Pulmonary artery endothelial cell (primary cell): ENCODE measurements around the gene HSD11B1L. TPM values are rescaled to one million over a fixed set of nuclear protein-coding genes. Genes with fewer than 3 reads are reported as not detected.

ENCODE experiments used
- DNase-seq: peaks from one replicate; pipeline ENCODE4 v3.0.0-alpha.2; 2011; ENCODE audit warnings: low read depth, low spot score
- total RNA-seq: library from RNA; depleted of rRNA; stranded (reverse); fragments of >200 nt; gene quantifications from 2 replicates; pipeline ENCODE4 v1.2.3, GENCODE V29; 2014

Gene HSD11B1L, protein sequence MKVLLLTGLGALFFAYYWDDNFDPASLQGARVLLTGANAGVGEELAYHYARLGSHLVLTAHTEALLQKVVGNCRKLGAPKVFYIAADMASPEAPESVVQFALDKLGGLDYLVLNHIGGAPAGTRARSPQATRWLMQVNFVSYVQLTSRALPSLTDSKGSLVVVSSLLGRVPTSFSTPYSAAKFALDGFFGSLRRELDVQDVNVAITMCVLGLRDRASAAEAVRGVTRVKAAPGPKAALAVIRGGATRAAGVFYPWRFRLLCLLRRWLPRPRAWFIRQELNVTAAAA
- 5.4 and 6.5 TPM in 2 replicates for total RNA-seq

DNA sequence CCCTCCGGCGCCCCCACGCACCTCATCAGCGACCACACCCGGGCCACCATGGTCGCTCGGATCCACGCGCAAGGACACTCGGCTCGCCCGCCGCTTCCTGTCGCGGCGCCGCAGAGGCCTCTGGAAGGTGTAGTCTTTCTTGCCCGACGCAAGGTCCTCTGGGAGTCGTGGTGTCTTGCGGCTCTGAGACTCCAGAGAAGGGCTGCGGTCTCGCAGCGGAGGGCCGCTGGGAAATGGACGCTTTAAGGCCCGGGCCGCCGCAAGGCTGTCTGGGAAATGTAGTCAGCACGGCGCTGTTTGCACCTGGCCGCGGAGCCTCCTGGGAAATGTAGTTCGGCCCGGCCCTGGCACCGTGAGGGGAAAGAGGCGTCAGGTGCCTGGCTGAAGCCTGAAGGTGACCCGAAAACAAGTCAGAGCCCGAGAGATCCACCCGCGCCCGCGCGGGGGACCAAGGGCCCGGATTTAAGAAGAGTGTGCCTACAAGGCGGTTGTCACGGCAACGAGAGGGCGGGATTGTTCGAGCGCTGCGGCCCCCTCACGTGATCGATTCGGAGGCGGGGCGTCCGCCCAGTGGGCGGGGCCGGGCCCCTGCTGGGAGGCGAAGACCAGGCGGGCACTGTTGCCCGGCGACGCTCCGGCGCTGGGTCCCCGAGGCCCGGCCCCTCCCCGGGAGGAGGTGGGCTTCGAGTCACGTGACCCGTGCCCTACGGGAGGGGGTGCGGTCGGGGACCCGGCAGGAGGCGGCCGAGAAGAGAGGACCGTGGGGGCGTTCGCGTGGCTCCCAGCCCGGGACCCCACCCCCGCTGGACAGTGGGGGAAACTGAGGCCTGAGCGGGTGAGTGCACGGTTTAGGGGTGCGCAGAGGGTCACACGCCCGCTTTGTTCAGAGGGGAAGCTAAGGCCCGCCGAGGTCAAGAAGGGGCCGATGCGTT is at the start of gene HSD11B1L, which contains the start of gene MICOS13:
TSS of gene HSD11B1L (plus strand) at position 591 of the 932 bp plus-strand sequence. CDS start 3,806 bp downstream, outside the sequence.
TSS of gene MICOS13 (minus strand) at position 80 of the 932 bp plus-strand sequence. CDS start at position 50, 30 bp downstream.
- DNase-seq: peak; percentile 95

DNA sequence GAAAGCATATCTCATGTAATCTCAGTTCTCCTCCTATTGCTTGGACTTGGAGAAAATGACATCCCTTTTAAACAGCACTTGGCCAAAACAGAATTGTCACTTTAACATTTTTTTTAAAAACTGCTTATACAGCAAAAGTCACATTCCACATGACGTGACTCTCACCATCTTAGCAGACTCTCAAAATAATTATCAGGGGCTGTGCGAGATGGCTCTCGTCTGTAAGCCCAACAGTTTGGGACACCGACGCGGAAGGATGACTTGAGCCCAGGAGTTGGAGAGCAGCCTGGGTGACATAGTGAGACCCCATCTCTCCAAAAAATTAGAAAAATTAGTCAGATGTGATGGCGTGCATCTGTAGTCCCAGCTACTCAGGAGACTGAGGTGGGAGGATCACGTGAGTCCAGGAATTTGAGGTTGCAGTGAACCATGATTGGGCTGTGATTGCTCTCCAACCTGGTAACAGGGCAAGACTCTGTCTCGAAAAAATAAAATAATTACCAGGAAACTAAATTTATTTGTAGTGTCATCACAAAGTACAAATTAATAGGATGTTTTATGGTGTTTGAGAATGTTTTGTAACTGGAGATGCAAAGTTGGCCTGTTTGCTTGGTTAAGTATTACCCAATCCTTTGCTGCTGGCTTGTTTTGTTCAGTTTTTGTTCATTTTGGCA is 49.1 kb upstream of the HSD11B1L start:
- no peak for DNase-seq

DNA sequence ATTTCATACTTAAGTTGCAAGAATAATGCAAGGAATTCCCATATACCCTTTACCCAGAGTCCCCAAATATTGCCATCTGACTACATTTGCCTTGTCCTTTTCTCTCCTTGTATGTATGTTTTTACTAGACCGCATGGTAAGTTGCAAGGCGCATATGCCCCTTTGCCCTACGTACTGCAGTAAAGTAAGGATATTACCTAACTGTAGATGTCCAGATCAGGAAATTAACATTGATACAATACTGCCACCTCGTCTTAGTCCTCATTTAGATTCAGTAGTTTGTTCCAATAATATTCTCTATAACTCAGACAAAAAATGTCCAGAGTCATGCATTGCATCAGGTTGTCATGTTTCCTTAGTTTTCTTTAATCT is 48.6 kb upstream of the HSD11B1L start:
- DNase-seq: no peak

DNA sequence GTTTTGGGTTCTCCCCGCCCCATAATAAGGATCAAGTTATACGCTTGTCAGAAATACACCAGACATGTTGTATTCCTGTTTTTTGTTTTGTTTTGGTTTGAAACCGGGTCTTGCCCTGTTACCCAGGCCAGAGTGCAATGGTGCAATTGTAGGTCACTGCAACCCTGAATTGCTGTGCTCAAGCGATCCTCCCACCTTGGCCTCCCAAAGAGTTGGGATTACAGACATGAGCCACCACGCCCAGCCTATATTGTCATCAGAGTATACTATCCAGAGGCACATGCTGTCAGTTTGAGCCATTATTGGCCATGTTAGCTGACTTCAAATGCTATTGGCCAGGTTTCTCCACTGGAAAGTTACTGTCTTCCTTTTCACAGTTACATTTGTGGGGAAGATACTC is 48.2 kb upstream of the HSD11B1L start:
- DNase-seq: no peak

DNA sequence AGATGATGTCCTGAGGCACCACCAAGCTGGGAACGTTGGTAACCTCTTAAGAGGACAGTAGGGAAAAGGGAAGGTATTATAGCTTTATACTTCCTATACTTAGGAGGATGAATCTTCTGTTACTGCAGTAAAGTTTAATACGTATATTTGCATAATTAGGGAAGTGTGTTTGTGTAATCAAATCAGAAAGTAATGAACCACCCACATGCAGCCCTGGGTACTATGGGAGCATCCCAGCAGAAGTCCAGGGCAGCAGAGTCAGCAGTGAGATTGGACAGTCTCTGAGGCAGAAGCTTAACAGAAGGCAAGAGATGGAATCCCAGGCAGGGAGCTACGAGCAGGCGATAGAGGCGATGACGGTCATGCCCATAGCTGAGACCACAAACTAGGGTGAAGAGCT is 45.4 kb upstream of the HSD11B1L start:
- no peak for DNase-seq

DNA sequence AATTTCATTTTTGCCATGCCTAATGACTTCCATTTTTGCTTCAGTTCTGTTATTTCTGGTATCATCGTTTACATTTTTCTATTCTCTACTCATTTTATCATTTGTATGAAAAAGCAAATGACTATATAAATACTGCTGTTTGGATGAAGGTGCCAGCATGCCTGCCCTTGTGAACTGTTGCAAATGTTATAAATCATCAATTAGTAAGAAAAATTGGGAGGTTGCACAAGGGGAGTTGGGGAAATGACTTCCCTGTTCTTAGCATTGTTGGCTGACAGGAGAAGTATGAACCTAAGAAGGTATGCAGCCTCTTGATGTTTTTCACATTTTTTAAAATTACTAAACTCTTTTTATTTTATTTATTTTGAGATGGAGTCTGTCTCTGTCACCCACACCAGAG is 42.9 kb upstream of the HSD11B1L start:
- no peak for DNase-seq

DNA sequence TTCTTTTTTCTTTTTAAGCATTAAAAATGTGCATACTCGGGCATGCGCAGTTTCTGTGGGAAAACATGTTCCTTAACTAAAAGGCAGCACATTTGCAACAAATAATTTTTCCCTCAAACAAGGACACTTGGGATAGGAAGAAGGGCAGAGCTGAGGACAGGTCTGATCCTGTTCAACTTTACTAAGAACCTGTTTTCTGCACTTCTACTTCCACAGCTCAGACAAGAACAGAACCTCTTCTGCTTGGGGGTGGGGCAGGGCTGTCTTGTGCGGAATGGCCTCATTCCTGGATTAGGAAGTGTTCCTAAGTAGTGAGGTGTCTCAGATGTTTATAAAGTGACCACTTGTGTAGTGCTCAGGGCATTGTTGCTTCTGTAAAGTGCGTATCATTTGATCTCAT is 39.7 kb upstream of the HSD11B1L start:
- no peak for DNase-seq

DNA sequence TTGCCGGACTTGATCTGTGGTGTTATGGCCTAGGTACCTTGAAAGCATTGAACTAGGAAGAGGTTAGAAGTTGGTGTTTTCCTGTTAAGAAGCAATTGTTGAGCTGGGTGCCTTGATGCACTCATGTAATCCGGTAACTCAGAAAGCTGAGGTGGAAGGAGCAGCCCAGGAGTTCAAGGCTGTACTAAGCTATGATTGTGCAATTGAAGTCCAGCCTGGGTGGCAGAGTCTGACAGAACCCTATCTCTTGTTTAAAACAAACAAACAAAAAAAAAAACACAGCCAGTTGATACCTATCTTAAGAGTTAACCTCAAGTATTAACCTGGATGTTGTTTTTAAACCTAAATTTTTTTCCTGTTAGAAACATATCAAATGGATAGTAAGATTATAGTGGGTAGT is 38.6 kb upstream of the HSD11B1L start:
- DNase-seq: no peak

DNA sequence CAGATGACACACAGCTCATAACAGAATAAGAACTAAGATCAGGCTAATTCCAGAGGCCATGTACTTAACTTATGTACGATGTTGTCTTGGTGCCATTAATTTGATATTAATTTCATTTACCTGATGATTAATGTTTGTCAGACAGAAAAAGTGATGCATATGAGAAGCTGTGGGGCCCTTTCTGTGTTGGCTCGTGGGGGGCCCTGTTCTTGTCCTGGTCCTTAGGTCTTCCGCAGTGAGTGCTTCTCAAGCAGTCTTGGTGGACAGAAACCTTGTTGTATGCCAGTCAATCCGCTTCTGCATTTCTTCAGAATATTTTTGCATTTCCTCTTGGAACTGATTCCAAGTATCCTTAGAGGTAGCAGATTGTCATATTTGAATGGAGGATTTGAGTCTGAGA is 37.8 kb upstream of the HSD11B1L start:
- DNase-seq: no peak

DNA sequence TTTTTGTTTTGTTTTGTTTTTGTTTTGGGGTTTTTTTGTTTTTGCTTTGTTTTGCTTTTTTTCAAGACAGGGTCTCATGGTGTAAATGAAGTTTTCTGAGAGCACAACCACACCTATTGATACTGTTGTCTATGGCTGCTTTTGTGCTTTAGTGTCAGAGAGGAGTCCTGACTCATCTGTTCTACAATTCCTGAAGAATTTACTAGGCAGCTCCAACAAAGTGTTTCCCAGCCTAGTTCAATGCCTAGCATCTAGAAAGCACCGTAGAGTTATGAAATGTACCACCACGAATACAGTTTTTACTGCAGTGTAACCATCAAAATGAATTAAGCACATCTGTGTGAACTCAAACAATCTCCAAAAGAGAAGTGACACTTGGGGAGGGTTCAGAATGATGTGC is 36.8 kb upstream of the HSD11B1L start:
- DNase-seq: no peak

DNA sequence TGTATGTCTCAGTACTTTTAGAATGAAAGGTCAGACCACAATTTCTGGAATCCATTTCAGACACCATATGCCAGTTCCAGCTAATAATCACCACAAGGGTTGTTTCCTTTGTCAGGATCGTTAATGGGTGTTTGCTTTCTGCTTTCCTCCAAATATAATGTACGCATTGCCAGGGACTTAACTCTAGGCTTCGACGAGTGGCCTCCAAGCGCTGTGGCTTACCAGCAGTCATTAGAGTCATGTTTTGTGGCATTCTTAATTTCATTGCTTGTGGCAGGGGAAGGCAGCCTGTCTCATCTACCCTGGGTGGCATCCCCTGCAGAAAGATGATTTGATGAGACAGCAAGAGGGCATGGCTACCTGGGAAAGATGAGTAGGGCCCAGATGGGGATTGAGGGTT is 35.4 kb upstream of the HSD11B1L start:
- DNase-seq: no peak

DNA sequence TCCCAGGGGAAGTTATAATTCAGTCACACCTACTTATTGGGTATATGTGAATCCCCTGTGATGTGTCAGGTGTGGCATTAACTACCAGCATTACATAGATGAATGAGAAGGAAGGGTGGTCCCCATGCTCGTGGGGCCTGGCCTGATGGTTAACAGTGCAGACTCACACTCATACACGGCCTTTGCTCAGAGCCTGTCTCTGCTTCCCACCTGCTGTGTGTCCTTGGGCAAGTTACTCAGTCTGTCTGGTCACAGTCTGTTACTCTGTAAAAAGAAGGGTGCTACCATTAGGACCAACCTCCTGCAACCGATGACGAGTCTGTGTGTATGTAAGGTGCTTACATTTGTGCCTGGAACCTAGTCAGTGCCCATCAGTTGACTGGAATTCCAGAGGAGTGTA is 34.1 kb upstream of the HSD11B1L start:
- no peak for DNase-seq

DNA sequence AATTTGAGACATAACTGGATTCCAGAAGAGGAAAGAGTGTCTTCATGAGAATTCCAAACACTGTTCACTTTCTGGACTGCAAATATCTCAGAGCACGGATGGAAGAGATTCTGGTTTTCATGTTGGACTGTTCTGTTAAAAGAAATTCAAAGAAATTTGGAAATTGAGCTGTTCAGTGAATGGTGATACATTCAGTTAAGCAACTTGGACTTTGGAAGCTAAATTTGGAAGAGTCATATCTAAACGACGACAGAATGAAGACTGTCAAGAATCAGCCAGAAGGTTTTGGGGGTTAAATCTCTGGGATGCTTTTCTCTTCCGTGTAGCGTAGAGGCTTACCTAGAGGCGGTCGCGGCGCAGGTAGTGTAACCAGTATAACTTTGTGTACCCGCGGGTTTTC is 32.4 kb upstream of the HSD11B1L start:
- DNase-seq: no peak

DNA sequence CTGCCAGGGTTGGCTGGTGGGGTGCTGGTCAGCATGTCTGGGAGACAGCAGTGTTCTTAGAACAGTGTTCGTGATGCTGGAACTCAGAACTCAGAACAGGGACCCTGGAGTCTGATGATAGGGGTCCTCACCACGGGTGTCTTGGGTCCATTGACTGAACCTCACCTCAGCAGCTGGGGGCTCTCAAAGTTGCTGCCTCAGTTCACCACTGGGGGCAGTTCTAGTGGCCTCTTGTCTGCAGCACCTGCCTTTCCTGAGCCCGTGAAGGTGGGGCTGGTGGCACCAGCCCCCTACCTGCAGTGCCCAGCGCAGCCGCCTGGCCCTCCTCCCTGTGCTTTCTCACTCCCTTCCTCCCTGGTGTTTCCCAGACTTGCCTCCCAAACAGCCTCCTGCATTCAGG is 29.5 kb upstream of the HSD11B1L start:
- DNase-seq: no peak

DNA sequence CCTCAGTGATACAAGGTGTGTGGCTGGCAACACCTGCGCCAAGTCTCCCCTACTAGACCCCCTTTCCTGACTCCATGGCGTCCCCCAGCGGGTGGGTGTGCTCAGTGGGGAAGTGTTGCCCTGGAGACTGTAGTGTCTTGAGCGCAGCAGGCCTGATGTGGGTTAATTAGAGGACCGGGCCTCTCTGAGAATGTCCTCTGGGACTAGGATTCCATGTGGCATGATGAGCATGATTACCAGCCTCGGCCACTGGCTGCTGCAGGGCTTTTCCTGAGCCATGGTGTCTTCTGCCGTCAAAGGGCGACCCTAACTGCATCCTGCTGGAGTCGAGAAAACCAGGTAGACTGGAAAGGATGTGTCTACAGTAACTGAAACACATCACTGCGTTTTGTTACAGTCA is 28.6 kb upstream of the HSD11B1L start:
- DNase-seq: no peak

DNA sequence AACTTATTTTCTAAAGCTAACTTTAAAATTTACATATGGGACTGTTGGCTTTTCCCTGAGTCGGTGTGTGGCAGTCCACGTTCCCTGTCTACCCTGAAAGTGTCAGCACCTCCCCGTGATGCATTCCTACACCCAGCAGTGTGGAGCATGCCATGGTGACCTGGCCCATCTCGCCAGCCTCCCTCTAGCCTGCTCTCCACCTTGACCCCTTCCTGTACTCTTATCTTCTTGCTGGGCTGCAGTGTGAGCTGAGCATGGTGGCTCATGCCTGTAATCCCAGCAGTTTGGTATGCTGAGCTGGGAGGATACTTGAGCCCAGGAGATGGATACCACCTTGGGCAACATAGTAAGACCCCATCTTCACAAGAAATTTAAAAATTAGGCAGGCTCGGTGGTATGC is 25.9 kb upstream of the HSD11B1L start:
- DNase-seq: no peak

DNA sequence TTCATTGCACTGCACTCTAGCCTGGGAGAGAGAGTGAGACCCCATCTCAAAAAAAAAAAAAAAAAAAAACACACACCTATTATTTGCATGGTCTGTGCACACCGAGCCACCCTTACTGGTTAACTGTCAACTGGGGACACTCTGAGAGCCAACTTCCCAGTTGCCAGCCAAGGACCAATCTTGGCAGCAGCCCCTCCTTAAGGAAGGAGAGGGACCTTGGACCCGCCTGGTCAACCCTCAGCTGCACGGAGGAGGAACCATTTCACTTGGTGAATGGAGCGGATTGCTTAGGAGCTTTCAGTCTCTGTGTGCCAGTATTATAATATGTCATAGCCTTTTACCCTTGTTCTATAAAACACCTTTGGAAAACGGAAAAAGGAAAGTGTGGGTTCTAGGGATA is 25.4 kb upstream of the HSD11B1L start:
- DNase-seq: no peak

DNA sequence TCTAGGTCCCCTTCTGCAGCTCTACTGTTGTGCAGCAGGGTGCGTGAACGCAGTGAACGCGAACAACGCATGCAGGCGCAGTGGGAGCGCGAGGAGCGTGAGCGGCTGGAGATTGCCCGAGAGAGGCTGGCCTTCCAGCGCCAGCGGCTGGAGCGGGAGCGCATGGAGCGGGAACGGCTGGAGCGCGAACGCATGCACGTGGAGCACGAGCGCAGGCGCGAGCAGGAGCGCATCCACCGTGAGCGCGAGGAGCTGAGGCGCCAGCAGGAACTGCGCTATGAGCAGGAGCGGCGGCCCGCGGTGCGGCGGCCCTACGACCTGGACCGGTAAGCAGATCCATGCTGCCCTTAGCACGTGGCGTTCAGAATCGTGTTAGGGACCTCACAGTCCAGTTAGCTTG is 19.3 kb upstream of the HSD11B1L start:
- DNase-seq: no peak

DNA sequence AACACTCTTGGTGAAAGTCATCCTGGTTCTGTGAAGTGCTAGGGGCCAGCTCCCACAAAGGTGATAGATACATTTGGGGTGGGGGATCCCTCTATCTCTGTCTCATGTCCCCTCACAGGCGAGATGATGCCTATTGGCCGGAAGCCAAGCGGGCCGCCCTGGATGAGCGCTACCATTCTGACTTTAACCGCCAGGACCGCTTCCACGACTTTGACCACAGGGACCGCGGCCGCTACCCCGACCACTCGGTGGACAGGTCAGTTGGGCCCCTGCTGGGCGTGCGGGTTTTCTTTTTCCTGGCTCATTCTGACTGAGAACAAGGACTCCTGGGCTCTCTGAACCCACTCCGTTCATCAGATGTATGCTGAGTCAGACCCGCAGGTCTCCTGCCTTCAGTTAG is 16.9 kb upstream of the HSD11B1L start:
- DNase-seq: no peak

DNA sequence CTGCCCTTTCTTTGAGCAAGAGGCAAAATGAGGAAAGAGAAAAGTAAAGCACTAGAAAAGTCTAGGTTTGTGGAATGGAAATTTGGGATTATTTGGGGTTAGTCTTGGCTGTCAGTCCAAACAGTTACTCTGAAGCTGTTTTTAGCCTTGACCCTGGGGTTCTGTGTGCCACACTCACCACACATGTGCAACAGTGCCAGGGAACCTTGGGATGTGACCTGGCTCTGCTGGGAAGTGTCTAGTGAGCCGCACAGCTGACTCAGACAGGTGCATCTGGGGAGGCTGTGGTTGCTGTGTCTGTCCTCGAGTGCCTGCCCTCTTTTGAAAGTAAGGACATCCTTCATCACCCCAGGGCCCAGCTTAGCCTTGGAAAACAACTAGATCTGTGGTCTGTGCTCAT is 16.3 kb upstream of the HSD11B1L start:
- DNase-seq: no peak

DNA sequence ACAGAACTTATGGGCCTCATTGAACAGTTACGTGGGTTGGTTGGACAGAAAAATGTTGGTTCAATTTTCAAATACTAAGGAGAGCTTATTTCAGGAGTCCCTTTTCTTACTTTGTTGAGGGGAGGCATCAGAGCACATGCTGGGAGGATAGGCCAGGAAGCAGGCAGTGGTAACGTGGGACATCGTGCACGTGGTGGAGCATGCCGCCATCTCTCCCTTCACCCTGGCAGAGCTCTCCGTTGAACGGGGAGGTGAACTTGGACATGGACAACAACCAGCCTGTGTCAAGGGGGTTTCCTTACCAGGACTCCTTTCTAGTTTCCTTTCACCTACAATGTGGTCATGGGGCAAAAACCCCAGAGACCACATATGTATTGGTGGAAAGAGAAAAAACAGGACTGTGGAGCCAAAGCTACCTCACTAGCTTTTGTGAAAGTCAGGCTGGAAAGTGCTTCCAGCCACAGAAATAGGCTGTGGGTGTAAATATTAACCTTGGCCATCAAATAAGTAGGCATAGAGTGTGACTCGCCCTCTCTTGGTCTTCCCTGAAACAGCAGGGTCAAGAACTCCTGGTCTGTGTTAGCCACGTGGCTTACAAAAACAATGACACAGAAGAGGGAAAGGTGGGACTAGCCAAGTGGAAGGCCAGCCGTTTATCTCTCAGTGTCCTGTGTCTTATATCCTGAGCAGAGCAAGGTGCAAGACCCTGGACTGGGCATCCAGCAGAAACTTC is 14.9 kb upstream of the HSD11B1L start:
- DNase-seq: no peak
